ENCODE results near the gene GRB2. TPM values are rescaled to one million over a fixed set of nuclear protein-coding genes. Genes with fewer than 3 reads are reported as not detected.
"Not testable (repeated sequence)": the region's sequence is repeated elsewhere in the genome, so short reads cannot be mapped to it uniquely, and the experiment has no call there.

Gene GRB2
- total and polyA plus RNA-seq, 2 donors (not counting 1 experiment from before 2014, with no cell fraction given) = 114 to 219 TPM

GRCh38 chr17:75295201-75296158 lies 110.0 kb downstream of the GRB2 start:
- H3K27me3 Mint-ChIP-seq = no peaks in the 10 kb centered on the region
- H3K9me3 Mint-ChIP-seq (ENCODE audit: insufficient read depth) = no peaks in the 10 kb centered on the region
- H3K79me2 ChIP-seq (ENCODE audit: control insufficient read depth, insufficient read depth, low read length) = peaks cover 12% of the 10 kb centered on the region
- H3K27me3 ChIP-seq (replicated peaks in 1 of 4; ENCODE audit: control extremely low read depth in 1 of 4, control insufficient read depth in 3 of 4, insufficient read depth in 4 of 4, low read length in 3 of 4) = no peaks in the 10 kb centered on the region
- TF ChIP-seq EZH2 (IDR thresholded peaks at IDR 0.05; ENCODE audit: borderline replicate concordance, insufficient read depth, low read depth, low read length, poor library complexity, severe bottlenecking) = no peak
- TF ChIP-seq CTCF (IDR thresholded peaks at IDR 0.05) = no peak
- ChIA-PET POLR2A (interaction anchor here (0.5 to 4.5 kb wide), 12 partner anchors 18 to 485 kb away, joined by 3 to 103 read pairs (median 12); partner anchors contain the start of genes GGA3, GRB2, MIF4GD and MRPS7), CTCF (interaction anchor here (0.7 to 4.2 kb wide), 17 partner anchors 14 to 371 kb away, joined by 3 to 84 read pairs (median 3); partner anchors contain the start of genes GRB2, MIF4GD, RECQL5 and SAP30BP)
- peak overlapping the region; percentile 63 for H3K9ac ChIP-seq (ENCODE audit: low read length)
- H3K9me3 ChIP-seq (ENCODE audit: control extremely low read depth in 1 of 3, control insufficient read depth in 2 of 3, insufficient read depth in 1 of 3, low read length in 2 of 3) = no peaks in the 10 kb centered on the region
- H3K4me2 ChIP-seq (replicated peaks; ENCODE audit: low read depth, low read length, poor library complexity, severe bottlenecking) = peak overlapping the region; percentile 77
- H3K4me1 ChIP-seq (ENCODE audit: control insufficient read depth in 2 of 2, insufficient read depth in 2 of 2, low read length in 2 of 2) = peaks cover 52 to 69% of the 10 kb centered on the region in 2 donors
- H2AFZ ChIP-seq (ENCODE audit: insufficient read depth, low read depth, low read length, poor library complexity, severe bottlenecking) = peak overlapping the region; percentile 50
- H4K20me1 ChIP-seq (ENCODE audit: control insufficient read depth, insufficient read depth, low read length, poor library complexity, severe bottlenecking) = no peaks in the 10 kb centered on the region
- intact Hi-C loops (cut with micrococcal nuclease) = loop anchor here (1.0 to 10.0 kb wide), 3 partner anchors 25 to 369 kb away; partner anchors contain the start of genes GRB2, RECQL5 and SAP30BP
- H3K36me3 ChIP-seq (replicated peaks in 1 of 2; ENCODE audit: control extremely low read depth in 1 of 2, control insufficient read depth in 1 of 2, extremely low read depth in 1 of 2, insufficient read depth in 2 of 2, low read length in 1 of 2) = no peaks in the 10 kb centered on the region
- H3K4me3 ChIP-seq (ENCODE audit: control extremely low read depth in 1 of 5, extremely low read depth in 1 of 5, insufficient read depth in 1 of 5, low read depth in 2 of 5, low read length in 4 of 5) = peak overlapping the region in 4 of 5 experiments; percentile 12 to 59 (median 28)
- peak overlapping the region; percentile 62 for H3K4me3 Mint-ChIP-seq
- peak overlapping the region; percentile 98 for H3K27ac ChIP-seq (ENCODE audit: low read length in 2 of 2)
- peaks cover 43% of the 10 kb centered on the region for H3K4me1 Mint-ChIP-seq
- ATAC-seq (ENCODE audit: low read depth) (peak; percentile 70), DNase-seq (peak; percentile 92)
- 7% methylated on average over 3 of the region's 8 CpGs for WGBS (ENCODE audit: insufficient coverage)
- H3K27ac Mint-ChIP-seq = peak overlapping the region; percentile 95

- CTCF ChIA-PET = interaction anchor here (0.6 to 5.2 kb wide), 10 partner anchors 19 to 397 kb away, joined by 3 to 79 read pairs (median 4); no protein-coding TSS in a partner anchor
- H3K4me1 Mint-ChIP-seq = peaks cover 52% of the 10 kb centered on the region
- 73% methylated on average over 9 of the region's 16 CpGs for WGBS (ENCODE audit: insufficient coverage)
Measured at GRCh38 chr17:75292810-75293448, 112.5 kb downstream of the GRB2 start.

More at GRCh38 chr17:75292810-75293448, 112.5 kb downstream of the GRB2 start:
- H3K4me3 Mint-ChIP-seq; ATAC-seq (ENCODE audit: low read depth); H3K27me3 ChIP-seq (replicated peaks in 1 of 4; ENCODE audit: control extremely low read depth in 1 of 4, control insufficient read depth in 3 of 4, insufficient read depth in 4 of 4, low read length in 3 of 4); H3K79me2 ChIP-seq (ENCODE audit: control insufficient read depth, insufficient read depth, low read length); H2AFZ ChIP-seq (ENCODE audit: insufficient read depth, low read depth, low read length, poor library complexity, severe bottlenecking); H3K36me3 ChIP-seq (replicated peaks in 1 of 2; ENCODE audit: control extremely low read depth in 1 of 2, control insufficient read depth in 1 of 2, extremely low read depth in 1 of 2, insufficient read depth in 2 of 2, low read length in 1 of 2); H3K27me3 Mint-ChIP-seq; H3K4me3 ChIP-seq (ENCODE audit: control extremely low read depth in 1 of 5, extremely low read depth in 1 of 5, insufficient read depth in 1 of 5, low read depth in 2 of 5, low read length in 4 of 5); H3K9ac ChIP-seq (ENCODE audit: low read length); H3K9me3 ChIP-seq (ENCODE audit: control extremely low read depth in 1 of 3, control insufficient read depth in 2 of 3, insufficient read depth in 1 of 3, low read length in 2 of 3); DNase-seq; H4K20me1 ChIP-seq (ENCODE audit: control insufficient read depth, insufficient read depth, low read length, poor library complexity, severe bottlenecking); H3K4me2 ChIP-seq (replicated peaks; ENCODE audit: low read depth, low read length, poor library complexity, severe bottlenecking); H3K9me3 Mint-ChIP-seq (ENCODE audit: insufficient read depth): not testable (repeated sequence)
- peaks cover 53 to 71% of the 10 kb centered on the region in 2 donors for H3K4me1 ChIP-seq (ENCODE audit: control insufficient read depth in 2 of 2, insufficient read depth in 2 of 2, low read length in 2 of 2)
- peak overlapping the region; percentile 95 for H3K27ac Mint-ChIP-seq
- POLR2A ChIA-PET = interaction anchor here (0.6 to 0.9 kb wide), 4 partner anchors 30 to 144 kb away, joined by 4 to 13 read pairs (median 8); partner anchors contain the start of gene GRB2
- H3K27ac ChIP-seq (ENCODE audit: low read length in 2 of 2) = peak overlapping the region in 1 of 2 donors; percentile 98
- intact Hi-C loops (cut with micrococcal nuclease) = loop anchor here (10.0 kb wide), 1 partner anchor 372 kb away; the partner anchor contains the start of genes RECQL5 and SAP30BP

Data from B cell (primary cell).